ENCODE data around the gene PURA.

The PURA gene

DNA sequence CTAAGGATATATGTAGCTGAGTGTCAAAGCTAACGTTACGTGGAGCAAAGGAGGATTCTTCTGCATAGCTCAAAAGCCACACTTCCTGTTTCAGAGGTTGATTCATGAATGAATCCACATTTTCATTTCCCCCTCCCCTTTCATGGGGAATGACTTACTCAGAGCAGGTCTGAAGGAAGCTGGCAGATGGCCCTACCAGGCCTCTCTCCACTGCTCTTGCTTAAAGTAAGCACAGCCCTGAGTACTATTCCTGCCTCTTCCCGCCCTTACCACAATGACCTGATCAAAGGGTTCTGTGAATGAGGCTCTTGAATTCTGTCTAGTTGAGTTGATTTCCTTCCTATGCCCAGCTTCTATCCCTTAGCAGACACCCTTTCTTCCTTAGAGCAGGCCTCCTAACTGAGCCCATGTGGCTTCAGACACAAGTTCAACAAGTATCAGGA is 18.1 kb downstream of the PURA start:
- no peak overlapping the region for H3K4ac ChIP-seq (ENCODE audit: low read depth, low read length)
- H3K4me3 ChIP-seq (ENCODE audit: low read depth, low read length), result no peak overlapping the region
- H3K14ac ChIP-seq (ENCODE audit: low read length), result no peak overlapping the region
- no peak overlapping the region for H2AFZ ChIP-seq (ENCODE audit: insufficient read depth, low read length, poor library complexity)
- H3K9ac ChIP-seq (ENCODE audit: low read length), result no peak overlapping the region
- no peak overlapping the region for H3K27ac ChIP-seq (ENCODE audit: low read depth, low read length)
- no peaks in the 10 kb centered on the region for H3K36me3 ChIP-seq (ENCODE audit: control insufficient read depth in 1 of 2, insufficient read depth in 2 of 2, low read length in 2 of 2)
- H2BK12ac ChIP-seq (ENCODE audit: low read length), result no peak overlapping the region
- DNase-seq, result no peak
- H3K4me2 ChIP-seq (ENCODE audit: low read length), result no peak overlapping the region
- H2AK5ac ChIP-seq (ENCODE audit: low read length), result no peak overlapping the region
- H2BK5ac ChIP-seq (ENCODE audit: low read depth, low read length, poor library complexity), result no peak overlapping the region
- no peaks in the 10 kb centered on the region for H3K79me2 ChIP-seq (ENCODE audit: control insufficient read depth, insufficient read depth, low read length, poor library complexity)
- no peak overlapping the region for H4K91ac ChIP-seq (ENCODE audit: low read depth, low read length)
- peaks cover 2% of the 10 kb centered on the region for H3K27me3 ChIP-seq (ENCODE audit: insufficient read depth, low read length)
- H3K79me1 ChIP-seq (ENCODE audit: low read length), result no peaks in the 10 kb centered on the region
- WGBS (ENCODE audit: extremely low coverage, insufficient coverage, insufficient read length), result no CpG with 5 or more reads among the region's 3 CpGs
- H3K9me3 ChIP-seq (ENCODE audit: insufficient read depth, low read depth, low read length), result no peaks in the 10 kb centered on the region
- no peak overlapping the region for H4K12ac ChIP-seq (ENCODE audit: low read depth, low read length)
- H4K8ac ChIP-seq (ENCODE audit: low read depth, low read length), result no peak overlapping the region
- H3K23ac ChIP-seq (ENCODE audit: low read length), result no peak overlapping the region
- no peaks in the 10 kb centered on the region for H3K4me1 ChIP-seq (ENCODE audit: control insufficient read depth in 1 of 2, insufficient read depth in 2 of 2, low read length in 2 of 2)
- no peak overlapping the region for H2BK120ac ChIP-seq (ENCODE audit: insufficient read depth, low read length, poor library complexity)
- H3K18ac ChIP-seq (ENCODE audit: low read length), result no peak overlapping the region

DNA sequence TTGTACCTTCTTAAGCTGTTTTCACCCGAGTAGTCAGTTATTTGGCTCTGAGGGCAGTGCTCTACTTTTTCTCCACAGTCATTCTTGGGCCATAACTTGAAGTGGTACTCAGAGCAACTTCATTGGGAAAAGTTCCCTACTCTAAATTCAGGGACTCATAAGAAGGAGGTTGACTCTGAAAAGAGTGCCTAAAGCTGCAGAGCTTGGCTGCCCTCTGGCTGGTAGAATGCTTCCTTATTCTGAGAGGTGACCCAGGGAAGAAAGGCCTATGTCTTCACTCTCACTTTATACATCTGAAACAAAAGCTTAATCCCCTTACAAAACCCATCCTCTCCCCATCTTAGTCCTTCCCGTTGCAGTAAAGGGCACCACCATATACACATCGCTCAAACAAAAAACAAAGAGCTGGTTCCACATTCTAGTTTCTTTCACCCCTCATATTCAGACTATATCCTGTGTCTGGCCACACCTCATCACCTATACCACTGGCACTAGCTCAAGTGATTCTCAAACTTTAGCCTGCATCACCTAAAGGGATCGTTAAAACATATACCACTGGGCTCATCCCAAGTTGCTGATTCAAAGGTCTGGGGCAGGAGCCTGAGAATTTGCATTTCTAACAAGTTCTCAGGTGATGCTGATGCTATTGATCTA is 19.7 kb downstream of the PURA start:
- no peak for DNase-seq
- Histone ChIP-seq H3K4me3 (ENCODE audit: low read depth, low read length) (no peak overlapping the region), H3K23ac (ENCODE audit: low read length) (no peak overlapping the region), H3K79me2 (ENCODE audit: control insufficient read depth, insufficient read depth, low read length, poor library complexity) (no peaks in the 10 kb centered on the region), H3K79me1 (ENCODE audit: low read length) (no peaks in the 10 kb centered on the region), H3K9ac (ENCODE audit: low read length) (no peak overlapping the region), H3K4me1 (ENCODE audit: control insufficient read depth in 1 of 2, insufficient read depth in 2 of 2, low read length in 2 of 2) (no peaks in the 10 kb centered on the region), H2AK5ac (ENCODE audit: low read length) (no peak overlapping the region), H2BK12ac (ENCODE audit: low read length) (no peak overlapping the region), H3K9me3 (ENCODE audit: insufficient read depth, low read depth, low read length) (no peaks in the 10 kb centered on the region), H3K36me3 (ENCODE audit: control insufficient read depth in 1 of 2, insufficient read depth in 2 of 2, low read length in 2 of 2) (no peaks in the 10 kb centered on the region), H3K27ac (ENCODE audit: low read depth, low read length) (no peak overlapping the region), H4K91ac (ENCODE audit: low read depth, low read length) (no peak overlapping the region), H3K18ac (ENCODE audit: low read length) (no peak overlapping the region), H2AFZ (ENCODE audit: insufficient read depth, low read length, poor library complexity) (no peak overlapping the region), H3K27me3 (ENCODE audit: insufficient read depth, low read length) (no peaks in the 10 kb centered on the region), H2BK120ac (ENCODE audit: insufficient read depth, low read length, poor library complexity) (no peak overlapping the region), H3K14ac (ENCODE audit: low read length) (no peak overlapping the region), H3K4ac (ENCODE audit: low read depth, low read length) (no peak overlapping the region), H3K4me2 (ENCODE audit: low read length) (no peak overlapping the region), H4K8ac (ENCODE audit: low read depth, low read length) (no peak overlapping the region), H2BK5ac (ENCODE audit: low read depth, low read length, poor library complexity) (no peak overlapping the region), H4K12ac (ENCODE audit: low read depth, low read length) (no peak overlapping the region)
- WGBS (ENCODE audit: extremely low coverage, insufficient coverage, insufficient read length), result no CpG with 5 or more reads among the region's 4 CpGs

DNA sequence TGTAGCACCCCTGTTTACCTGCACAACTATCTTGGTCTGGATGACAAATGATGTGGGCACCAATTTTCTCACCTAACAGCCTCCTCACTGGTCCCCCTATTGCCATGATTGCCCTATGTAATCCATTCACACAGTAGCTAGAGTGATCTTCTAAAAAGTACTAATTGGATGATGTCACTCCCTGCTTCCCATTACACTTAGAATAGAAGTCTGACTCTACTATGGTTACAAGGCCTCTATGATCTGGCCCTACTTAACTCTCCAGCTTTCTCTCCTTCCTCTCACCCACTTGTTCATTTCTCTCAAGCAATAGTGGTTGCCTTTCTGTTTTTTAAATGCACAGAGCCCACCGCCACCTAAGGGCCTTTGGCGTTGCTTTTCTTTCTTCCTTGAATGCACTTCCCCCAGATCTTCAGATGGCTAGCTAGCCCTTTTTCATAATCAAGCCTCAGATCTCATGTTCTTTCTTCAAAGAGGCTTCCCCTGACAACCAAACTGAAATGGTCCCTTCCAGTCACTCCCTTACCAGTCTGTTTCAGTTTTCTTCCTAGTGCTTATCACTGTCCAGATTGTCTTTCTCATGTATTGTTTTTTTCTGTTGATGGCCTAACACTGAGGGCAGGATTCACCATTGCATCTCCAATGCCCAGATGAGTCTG is 20.5 kb downstream of the PURA start:
- DNase-seq, result peak in 1 of 2 donors; percentile 27
- Histone ChIP-seq H2BK12ac (ENCODE audit: low read length) (no peak overlapping the region), H3K18ac (ENCODE audit: low read length) (no peak overlapping the region), H2AFZ (ENCODE audit: insufficient read depth, low read length, poor library complexity) (no peak overlapping the region), H4K91ac (ENCODE audit: low read depth, low read length) (no peak overlapping the region), H4K8ac (ENCODE audit: low read depth, low read length) (no peak overlapping the region), H3K4me1 (ENCODE audit: control insufficient read depth in 1 of 2, insufficient read depth in 2 of 2, low read length in 2 of 2) (no peaks in the 10 kb centered on the region), H3K4me2 (ENCODE audit: low read length) (no peak overlapping the region), H2BK120ac (ENCODE audit: insufficient read depth, low read length, poor library complexity) (no peak overlapping the region), H3K9me3 (ENCODE audit: insufficient read depth, low read depth, low read length) (no peaks in the 10 kb centered on the region), H3K79me2 (ENCODE audit: control insufficient read depth, insufficient read depth, low read length, poor library complexity) (no peaks in the 10 kb centered on the region), H3K9ac (ENCODE audit: low read length) (no peak overlapping the region), H3K27ac (ENCODE audit: low read depth, low read length) (no peak overlapping the region), H2AK5ac (ENCODE audit: low read length) (no peak overlapping the region), H3K27me3 (ENCODE audit: insufficient read depth, low read length) (no peaks in the 10 kb centered on the region), H2BK5ac (ENCODE audit: low read depth, low read length, poor library complexity) (no peak overlapping the region), H3K4ac (ENCODE audit: low read depth, low read length) (no peak overlapping the region), H3K36me3 (ENCODE audit: control insufficient read depth in 1 of 2, insufficient read depth in 2 of 2, low read length in 2 of 2) (no peaks in the 10 kb centered on the region), H3K23ac (ENCODE audit: low read length) (no peak overlapping the region), H3K79me1 (ENCODE audit: low read length) (no peaks in the 10 kb centered on the region), H3K4me3 (ENCODE audit: low read depth, low read length) (no peak overlapping the region), H3K14ac (ENCODE audit: low read length) (no peak overlapping the region), H4K12ac (ENCODE audit: low read depth, low read length) (no peak overlapping the region)
- WGBS (ENCODE audit: extremely low coverage, insufficient coverage, insufficient read length), result no CpG with 5 or more reads among the region's 2 CpGs

GRCh38 chr5:140135127-140135526 is 21.2 kb downstream of the PURA start:
- no peak overlapping the region for H2AFZ ChIP-seq (ENCODE audit: insufficient read depth, low read length, poor library complexity)
- no peak overlapping the region for H4K12ac ChIP-seq (ENCODE audit: low read depth, low read length)
- no peaks in the 10 kb centered on the region for H3K36me3 ChIP-seq (ENCODE audit: control insufficient read depth in 1 of 2, insufficient read depth in 2 of 2, low read length in 2 of 2)
- H4K8ac ChIP-seq (ENCODE audit: low read depth, low read length), result no peak overlapping the region
- no peak overlapping the region for H3K14ac ChIP-seq (ENCODE audit: low read length)
- H3K23ac ChIP-seq (ENCODE audit: low read length), result peak overlapping the region; percentile 56
- no peak overlapping the region for H3K4me2 ChIP-seq (ENCODE audit: low read length)
- H3K27ac ChIP-seq (ENCODE audit: low read depth, low read length), result no peak overlapping the region
- H2BK5ac ChIP-seq (ENCODE audit: low read depth, low read length, poor library complexity), result no peak overlapping the region
- H3K4me1 ChIP-seq (ENCODE audit: control insufficient read depth in 1 of 2, insufficient read depth in 2 of 2, low read length in 2 of 2), result no peaks in the 10 kb centered on the region
- H3K18ac ChIP-seq (ENCODE audit: low read length), result no peak overlapping the region
- H2BK120ac ChIP-seq (ENCODE audit: insufficient read depth, low read length, poor library complexity), result no peak overlapping the region
- no peak overlapping the region for H2AK5ac ChIP-seq (ENCODE audit: low read length)
- H3K79me2 ChIP-seq (ENCODE audit: control insufficient read depth, insufficient read depth, low read length, poor library complexity), result no peaks in the 10 kb centered on the region
- no peak overlapping the region for H3K4me3 ChIP-seq (ENCODE audit: low read depth, low read length)
- no peaks in the 10 kb centered on the region for H3K79me1 ChIP-seq (ENCODE audit: low read length)
- no peaks in the 10 kb centered on the region for H3K9me3 ChIP-seq (ENCODE audit: insufficient read depth, low read depth, low read length)
- H3K4ac ChIP-seq (ENCODE audit: low read depth, low read length), result no peak overlapping the region
- H4K91ac ChIP-seq (ENCODE audit: low read depth, low read length), result no peak overlapping the region
- DNase-seq, result no peak
- H2BK12ac ChIP-seq (ENCODE audit: low read length), result no peak overlapping the region
- H3K27me3 ChIP-seq (ENCODE audit: insufficient read depth, low read length), result no peaks in the 10 kb centered on the region
- H3K9ac ChIP-seq (ENCODE audit: low read length), result peak overlapping the region; percentile 44
